NCI-H446 (cell line): Measurements from ENCODE around the gene DESI2.

Experiments used
- DNase-seq, 2 experiments: peaks; one replicate each; lab custom pipeline; 2025; lab: John Stamatoyannopoulos, UW

DESI2 gene

DNA sequence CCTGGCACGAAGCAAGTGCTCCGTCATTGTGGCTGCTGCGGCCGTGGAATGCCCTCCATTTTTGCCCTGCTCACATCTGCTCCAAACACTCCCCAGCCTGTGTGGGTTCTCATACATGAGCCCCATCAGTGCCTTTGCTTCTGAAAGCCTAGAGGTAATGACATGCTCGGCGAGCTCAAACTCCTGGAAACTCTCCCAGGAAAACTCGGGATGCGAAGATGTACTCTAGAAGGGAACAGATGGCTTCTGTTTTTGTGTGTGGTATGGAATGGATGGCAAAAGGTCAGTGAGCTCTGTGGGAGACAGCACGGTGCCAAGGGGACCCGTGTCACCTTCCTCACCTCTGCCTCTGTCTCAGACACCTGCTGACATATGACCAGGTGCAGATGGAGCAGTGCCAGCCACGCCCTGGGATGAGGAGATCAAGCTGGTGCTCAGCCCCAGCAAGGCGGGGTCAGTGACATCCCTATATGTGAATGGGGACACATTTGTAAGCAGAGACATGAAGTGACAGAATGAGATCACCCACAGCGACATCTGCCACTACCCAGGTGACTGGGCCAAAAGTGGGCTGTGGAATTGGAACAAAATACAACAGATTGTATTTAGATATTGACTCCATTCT is 98.5 kb downstream of the DESI2 start:
- peak in 1 of 2 experiments; percentile 61 for DNase-seq

DNA sequence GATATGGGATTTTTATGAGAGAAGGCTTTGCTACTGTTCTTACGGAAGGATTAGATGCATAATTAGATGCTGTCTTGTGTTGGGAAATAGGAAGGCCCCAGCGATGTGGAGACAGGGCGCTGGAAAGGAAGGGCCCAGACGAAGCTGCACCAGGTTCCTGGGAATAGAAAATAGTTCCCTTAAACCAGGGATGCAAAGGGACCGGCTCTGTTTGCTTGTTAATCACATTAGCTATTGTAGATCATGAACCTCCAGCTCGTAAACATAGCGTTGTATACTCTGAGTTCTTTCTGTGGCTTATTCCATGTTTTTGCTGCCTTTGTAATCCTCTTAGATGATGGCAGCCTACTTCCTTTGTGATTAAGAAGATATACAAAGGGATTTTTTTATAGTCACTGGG is 102.7 kb downstream of the DESI2 start:
- DNase-seq: no peak

DNA sequence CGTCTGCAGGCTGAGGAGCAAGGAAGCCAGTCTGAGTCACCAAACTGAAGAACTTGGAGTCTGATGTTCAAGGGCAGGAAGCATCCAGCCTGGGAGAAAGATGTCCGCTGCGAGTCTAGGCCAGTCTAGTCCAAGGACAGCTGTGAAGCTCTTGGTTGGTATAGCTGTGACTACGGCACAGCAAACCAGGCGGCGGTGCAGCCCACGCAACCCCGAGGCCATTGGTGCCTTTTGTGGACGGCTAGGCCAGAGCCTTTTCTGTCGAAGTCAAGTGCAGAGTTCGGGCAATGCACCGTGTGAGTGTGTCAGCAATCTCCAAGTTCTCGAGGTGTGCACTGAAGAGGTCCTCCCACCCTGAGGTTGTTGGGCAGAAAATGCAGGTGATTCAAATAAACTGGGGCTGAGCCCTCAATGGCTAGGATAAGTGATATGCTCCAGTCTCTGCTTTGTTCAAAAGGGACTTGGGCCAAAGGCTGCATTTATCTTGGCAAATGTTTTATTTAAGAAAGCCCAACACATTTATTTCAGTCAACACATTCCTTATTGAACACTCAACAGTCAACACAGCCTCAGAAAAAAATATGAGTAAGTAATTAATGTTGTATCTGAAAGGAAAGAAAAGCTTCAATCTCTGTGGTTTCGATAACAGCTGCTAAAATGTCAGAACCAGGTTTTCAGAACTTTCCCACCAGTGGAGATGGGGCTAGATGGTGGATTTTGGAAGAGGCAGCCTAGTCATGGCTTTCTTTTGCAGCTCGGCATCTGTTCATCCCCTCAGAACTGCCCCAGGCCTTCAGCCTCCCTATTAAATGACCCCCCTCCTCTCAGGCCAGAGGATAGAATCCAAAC is 104.4 kb downstream of the DESI2 start:
- no peak for DNase-seq
